Measurements from ENCODE around the gene UBXN4.
"Not testable (repeated sequence)": the region's sequence is repeated elsewhere in the genome, so short reads cannot be mapped to it uniquely, and the experiment has no call there.

Gene UBXN4

GRCh38 chr2:135741395-135742324 is at the start of gene UBXN4:
TSS of gene UBXN4 (plus strand) at chr2:135741855. CDS start at chr2:135741930, 75 bp downstream.
- Histone ChIP-seq H3K4me3 (ENCODE audit: low read depth in 1 of 2, low read length in 2 of 2) (peak within 1 kb of the TSS; percentile 84 to 90), H3K9me3 (ENCODE audit: control insufficient read depth in 1 of 2, low read length in 2 of 2) (no peaks in the 10 kb centered on the region), H3K27ac (ENCODE audit: low read length) (peak within 1 kb of the TSS; percentile 99), H3K4me1 (ENCODE audit: control insufficient read depth in 1 of 2, insufficient read depth in 2 of 2, low read length in 2 of 2) (peaks cover 9 to 27% of the 10 kb centered on the region in 2 donors), H3K27me3 (ENCODE audit: low read depth, low read length) (no peaks in the 10 kb centered on the region), H3K36me3 (ENCODE audit: control insufficient read depth in 1 of 2, insufficient read depth in 2 of 2, low read length in 2 of 2) (peaks cover 0 to 8% of the 10 kb centered on the region in 2 donors)

GRCh38 chr2:135694711-135695110 is 46.9 kb upstream of the UBXN4 start:
- H3K9me3 ChIP-seq (ENCODE audit: control insufficient read depth in 1 of 2, low read length in 2 of 2), result no peaks in the 10 kb centered on the region

GRCh38 chr2:135698838-135699237 is 42.8 kb upstream of the UBXN4 start:
- no peaks in the 10 kb centered on the region for H3K9me3 ChIP-seq (ENCODE audit: control insufficient read depth in 1 of 2, low read length in 2 of 2)
- no peak overlapping the region for H3K4me3 ChIP-seq (ENCODE audit: low read depth in 1 of 2, low read length in 2 of 2)
- H3K4me1 ChIP-seq (ENCODE audit: control insufficient read depth in 1 of 2, insufficient read depth in 2 of 2, low read length in 2 of 2), result no peaks in the 10 kb centered on the region
- H3K27ac ChIP-seq (ENCODE audit: low read length), result no peak overlapping the region
- H3K27me3 ChIP-seq (ENCODE audit: low read depth, low read length), result no peaks in the 10 kb centered on the region
- H3K36me3 ChIP-seq (ENCODE audit: control insufficient read depth in 1 of 2, insufficient read depth in 2 of 2, low read length in 2 of 2), result no peaks in the 10 kb centered on the region

More at GRCh38 chr2:135694711-135695110, 46.9 kb upstream of the UBXN4 start:
- no peak overlapping the region for H3K4me3 ChIP-seq (ENCODE audit: low read depth in 1 of 2, low read length in 2 of 2)
- no peaks in the 10 kb centered on the region for H3K4me1 ChIP-seq (ENCODE audit: control insufficient read depth in 1 of 2, insufficient read depth in 2 of 2, low read length in 2 of 2)
- no peak overlapping the region for H3K27ac ChIP-seq (ENCODE audit: low read length)
- no peaks in the 10 kb centered on the region for H3K36me3 ChIP-seq (ENCODE audit: control insufficient read depth in 1 of 2, insufficient read depth in 2 of 2, low read length in 2 of 2)
- no peaks in the 10 kb centered on the region for H3K27me3 ChIP-seq (ENCODE audit: low read depth, low read length)

- Histone ChIP-seq H3K4me3 (ENCODE audit: low read depth in 1 of 2, low read length in 2 of 2) (no peak overlapping the region), H3K9me3 (ENCODE audit: control insufficient read depth in 1 of 2, low read length in 2 of 2) (no peaks in the 10 kb centered on the region), H3K27ac (ENCODE audit: low read length) (no peak overlapping the region)
Observed at GRCh38 chr2:135701442-135701841, 40.2 kb upstream of the UBXN4 start.

GRCh38 chr2:135703300-135703699 is 38.4 kb upstream of the UBXN4 start:
- Histone ChIP-seq H3K4me3 (ENCODE audit: low read depth in 1 of 2, low read length in 2 of 2) (no peak overlapping the region), H3K4me1 (ENCODE audit: control insufficient read depth in 1 of 2, insufficient read depth in 2 of 2, low read length in 2 of 2) (no peaks in the 10 kb centered on the region), H3K36me3 (ENCODE audit: control insufficient read depth in 1 of 2, insufficient read depth in 2 of 2, low read length in 2 of 2) (no peaks in the 10 kb centered on the region), H3K9me3 (ENCODE audit: control insufficient read depth in 1 of 2, low read length in 2 of 2) (no peaks in the 10 kb centered on the region), H3K27ac (ENCODE audit: low read length) (no peak overlapping the region), H3K27me3 (ENCODE audit: low read depth, low read length) (no peaks in the 10 kb centered on the region)

More at GRCh38 chr2:135701442-135701841, 40.2 kb upstream of the UBXN4 start:
- Histone ChIP-seq H3K4me1 (ENCODE audit: control insufficient read depth in 1 of 2, insufficient read depth in 2 of 2, low read length in 2 of 2) (no peaks in the 10 kb centered on the region), H3K36me3 (ENCODE audit: control insufficient read depth in 1 of 2, insufficient read depth in 2 of 2, low read length in 2 of 2) (no peaks in the 10 kb centered on the region), H3K27me3 (ENCODE audit: low read depth, low read length) (no peaks in the 10 kb centered on the region)

- H3K27ac ChIP-seq (ENCODE audit: low read length); H3K4me1 ChIP-seq (ENCODE audit: control insufficient read depth in 1 of 2, insufficient read depth in 2 of 2, low read length in 2 of 2); H3K4me3 ChIP-seq (ENCODE audit: low read depth in 1 of 2, low read length in 2 of 2); H3K36me3 ChIP-seq (ENCODE audit: control insufficient read depth in 1 of 2, insufficient read depth in 2 of 2, low read length in 2 of 2); H3K27me3 ChIP-seq (ENCODE audit: low read depth, low read length); H3K9me3 ChIP-seq (ENCODE audit: control insufficient read depth in 1 of 2, low read length in 2 of 2): not testable (repeated sequence)
Observed at GRCh38 chr2:135704075-135704474, 37.6 kb upstream of the UBXN4 start.

GRCh38 chr2:135708159-135708558 is 33.5 kb upstream of the UBXN4 start:
- H3K9me3 ChIP-seq (ENCODE audit: control insufficient read depth in 1 of 2, low read length in 2 of 2), result no peaks in the 10 kb centered on the region
- H3K27ac ChIP-seq (ENCODE audit: low read length), result no peak overlapping the region
- H3K4me3 ChIP-seq (ENCODE audit: low read depth in 1 of 2, low read length in 2 of 2), result no peak overlapping the region
- H3K4me1 ChIP-seq (ENCODE audit: control insufficient read depth in 1 of 2, insufficient read depth in 2 of 2, low read length in 2 of 2), result no peaks in the 10 kb centered on the region
- H3K36me3 ChIP-seq (ENCODE audit: control insufficient read depth in 1 of 2, insufficient read depth in 2 of 2, low read length in 2 of 2), result no peaks in the 10 kb centered on the region
- no peaks in the 10 kb centered on the region for H3K27me3 ChIP-seq (ENCODE audit: low read depth, low read length)

- Histone ChIP-seq H3K27me3 (ENCODE audit: low read depth, low read length) (no peaks in the 10 kb centered on the region), H3K4me1 (ENCODE audit: control insufficient read depth in 1 of 2, insufficient read depth in 2 of 2, low read length in 2 of 2) (no peaks in the 10 kb centered on the region), H3K4me3 (ENCODE audit: low read depth in 1 of 2, low read length in 2 of 2) (no peak overlapping the region), H3K27ac (ENCODE audit: low read length) (no peak overlapping the region), H3K36me3 (ENCODE audit: control insufficient read depth in 1 of 2, insufficient read depth in 2 of 2, low read length in 2 of 2) (no peaks in the 10 kb centered on the region), H3K9me3 (ENCODE audit: control insufficient read depth in 1 of 2, low read length in 2 of 2) (no peaks in the 10 kb centered on the region)
Observed at GRCh38 chr2:135709992-135710391, 31.7 kb upstream of the UBXN4 start.

- H3K4me1 ChIP-seq (ENCODE audit: control insufficient read depth in 1 of 2, insufficient read depth in 2 of 2, low read length in 2 of 2); H3K27ac ChIP-seq (ENCODE audit: low read length); H3K9me3 ChIP-seq (ENCODE audit: control insufficient read depth in 1 of 2, low read length in 2 of 2); H3K4me3 ChIP-seq (ENCODE audit: low read depth in 1 of 2, low read length in 2 of 2); H3K27me3 ChIP-seq (ENCODE audit: low read depth, low read length): not testable (repeated sequence)
- peaks cover 4 to 28% of the 10 kb centered on the region in 2 donors for H3K36me3 ChIP-seq (ENCODE audit: control insufficient read depth in 1 of 2, insufficient read depth in 2 of 2, low read length in 2 of 2)
Observed at GRCh38 chr2:135715086-135715485, 26.6 kb upstream of the UBXN4 start.

- H3K4me3 ChIP-seq (ENCODE audit: low read depth in 1 of 2, low read length in 2 of 2), result no peak overlapping the region
- H3K27ac ChIP-seq (ENCODE audit: low read length), result no peak overlapping the region
- no peaks in the 10 kb centered on the region for H3K27me3 ChIP-seq (ENCODE audit: low read depth, low read length)
- H3K36me3 ChIP-seq (ENCODE audit: control insufficient read depth in 1 of 2, insufficient read depth in 2 of 2, low read length in 2 of 2), result peaks cover 0 to 5% of the 10 kb centered on the region in 2 donors
- no peaks in the 10 kb centered on the region for H3K9me3 ChIP-seq (ENCODE audit: control insufficient read depth in 1 of 2, low read length in 2 of 2)
- H3K4me1 ChIP-seq (ENCODE audit: control insufficient read depth in 1 of 2, insufficient read depth in 2 of 2, low read length in 2 of 2), result no peaks in the 10 kb centered on the region
Observed at GRCh38 chr2:135728064-135728743, 13.5 kb upstream of the UBXN4 start.

GRCh38 chr2:135732561-135732960 is 9.1 kb upstream of the UBXN4 start:
- Histone ChIP-seq H3K4me3 (ENCODE audit: low read depth in 1 of 2, low read length in 2 of 2) (no peak overlapping the region), H3K4me1 (ENCODE audit: control insufficient read depth in 1 of 2, insufficient read depth in 2 of 2, low read length in 2 of 2) (no peaks in the 10 kb centered on the region), H3K27me3 (ENCODE audit: low read depth, low read length) (no peaks in the 10 kb centered on the region), H3K36me3 (ENCODE audit: control insufficient read depth in 1 of 2, insufficient read depth in 2 of 2, low read length in 2 of 2) (no peaks in the 10 kb centered on the region), H3K27ac (ENCODE audit: low read length) (no peak overlapping the region), H3K9me3 (ENCODE audit: control insufficient read depth in 1 of 2, low read length in 2 of 2) (no peaks in the 10 kb centered on the region)

Measured in muscle layer of duodenum (tissue), 2 donors.